PFSK-1 (cell line): ENCODE results near the gene MED28.

Experiments
- FOXP2 ChIP-seq: optimal IDR thresholded peaks from 2 replicates; pipeline ENCODE3; 2011; ENCODE audit warnings: borderline replicate concordance, control low read depth, inconsistent platforms; ENCODE audit not compliant: insufficient read depth; ENCODE audit errors: extremely low read length, extremely low read depth
- POLR2AphosphoS5 ChIP-seq: IDR thresholded peaks from 2 replicates; pipeline ENCODE4 v1.6.1; 2012; ENCODE audit warnings: low read depth, mild to moderate bottlenecking, control low read depth, low read length, moderate library complexity
- REST ChIP-seq, 2 experiments: IDR thresholded peaks; 2 replicates each; pipeline versions ENCODE4 v1.6.1 to v1.8.0; 2011 to 2012; ENCODE audit warnings: low read depth in 2 of 2, low read length in 2 of 2, control low read depth in 1 of 2, inconsistent platforms in 1 of 2, mild to moderate bottlenecking in 1 of 2, moderate library complexity in 1 of 2; ENCODE audit not compliant: insufficient read depth in 1 of 2
- SIN3A ChIP-seq: IDR thresholded peaks from 2 replicates; pipeline ENCODE4 v1.6.1; 2012; ENCODE audit warnings: mild to moderate bottlenecking, low read length, moderate library complexity, borderline replicate concordance; ENCODE audit not compliant: insufficient read depth
- TAF1 ChIP-seq: IDR thresholded peaks from 2 replicates; pipeline ENCODE4 v1.6.1; 2012; ENCODE audit warnings: low read length, control low read depth, borderline replicate concordance; ENCODE audit not compliant: insufficient read depth

Gene MED28

GRCh38 chr4:17583276-17583675 lies 31.2 kb upstream of the MED28 start:
- TF ChIP-seq TAF1 (no peak), POLR2AphosphoS5 (no peak), REST (IDR thresholded peaks at IDR 0.05; ENCODE audit: insufficient read depth in 1 of 2, low read depth in 2 of 2, low read length in 2 of 2) (no peak), FOXP2 (no peak), SIN3A (no peak)

GRCh38 chr4:17583941-17584340 lies 30.5 kb upstream of the MED28 start:
- no peak for TF ChIP-seq FOXP2
- no peak for TF ChIP-seq TAF1
- no peak for TF ChIP-seq SIN3A
- no peak for TF ChIP-seq POLR2AphosphoS5
- no peak for TF ChIP-seq REST (IDR thresholded peaks at IDR 0.05; ENCODE audit: insufficient read depth in 1 of 2, low read depth in 2 of 2, low read length in 2 of 2)

- TF ChIP-seq REST (IDR thresholded peaks at IDR 0.05; ENCODE audit: insufficient read depth in 1 of 2, low read depth in 2 of 2, low read length in 2 of 2): no peak
- no peak for TF ChIP-seq TAF1
- TF ChIP-seq FOXP2: no peak
- no peak for TF ChIP-seq SIN3A
- TF ChIP-seq POLR2AphosphoS5: no peak
These were observed 29.8 kb upstream of the MED28 start for GRCh38 chr4:17584521-17585213.

- TF ChIP-seq REST (IDR thresholded peaks at IDR 0.05; ENCODE audit: insufficient read depth in 1 of 2, low read depth in 2 of 2, low read length in 2 of 2) (no peak), POLR2AphosphoS5 (no peak), TAF1 (no peak), SIN3A (no peak), FOXP2 (no peak)
These were observed 27.2 kb upstream of the MED28 start for GRCh38 chr4:17587094-17587822.
